WTC11 (cell line): ENCODE results near the gene MMP17. TPM values are rescaled to one million over a fixed set of nuclear protein-coding genes. Genes with fewer than 3 reads are reported as not detected.

ENCODE experiments used
- ATF1 ChIP-seq: sonication (generic); formaldehyde crosslinking; IDR thresholded peaks from 2 replicates; pipeline ENCODE4 v1.8.1; 2023; ENCODE audit warnings: mild to moderate bottlenecking, moderate library complexity, missing genetic modification reagents
- CBFB ChIP-seq: sonication (generic); formaldehyde crosslinking; IDR thresholded peaks from 2 replicates; pipeline ENCODE4 v1.8.1; 2022; ENCODE audit warnings: mild to moderate bottlenecking, low read depth, missing genetic modification reagents
- EMX1 ChIP-seq: fragments of 250-450 bp; sonication (Bioruptor Pico); IDR thresholded peaks from 2 replicates; pipeline ENCODE4 v1.8.0; 2021; ENCODE audit warnings: mild to moderate bottlenecking
- ESRRA ChIP-seq: sonication (generic); formaldehyde crosslinking; IDR thresholded peaks from 2 replicates; pipeline ENCODE4 v1.8.1; 2022; ENCODE audit warnings: mild to moderate bottlenecking, missing genetic modification reagents, borderline replicate concordance
- FOXJ3 ChIP-seq: sonication (generic); formaldehyde crosslinking; IDR thresholded peaks from 2 replicates; pipeline ENCODE4 v1.9.0; 2021; ENCODE audit warnings: missing genetic modification reagents, mild to moderate bottlenecking, borderline replicate concordance
- MYBL2 ChIP-seq: sonication (generic); formaldehyde crosslinking; IDR thresholded peaks from 2 replicates; pipeline ENCODE4 v1.8.1; 2023; ENCODE audit warnings: mild to moderate bottlenecking, moderate library complexity, missing genetic modification reagents
- NR2C2 ChIP-seq: sonication (generic); formaldehyde crosslinking; IDR thresholded peaks from 2 replicates; pipeline ENCODE4 v1.8.0; 2022; ENCODE audit warnings: mild to moderate bottlenecking, missing genetic modification reagents
- ZBTB21 ChIP-seq: sonication (generic); formaldehyde crosslinking; IDR thresholded peaks from 2 replicates; pipeline ENCODE4 v1.8.1; 2023; ENCODE audit warnings: mild to moderate bottlenecking, missing genetic modification reagents, borderline replicate concordance
- ZNF423 ChIP-seq: fragments of 250-450 bp; sonication (Bioruptor Pico); IDR thresholded peaks from 2 replicates; pipeline ENCODE4 v2.1.2; 2022; ENCODE audit warnings: mild to moderate bottlenecking, moderate library complexity
- total RNA-seq: library from RNA; stranded (reverse); gene quantifications from 3 replicates; pipeline ENCODE4 v1.2.3, GENCODE V29; 2021
- TF ChIP-seq, protein P1 (sequence below): sonication (generic); formaldehyde crosslinking; IDR thresholded peaks from 2 replicates; pipeline ENCODE4 v1.8.0; 2022; ENCODE audit warnings: mild to moderate bottlenecking, missing genetic modification reagents
- TF ChIP-seq, protein P2 (sequence below): fragments of 250-450 bp; sonication (Bioruptor Pico); IDR thresholded peaks from 2 replicates; pipeline ENCODE4 v1.8.0; 2021; ENCODE audit warnings: mild to moderate bottlenecking
- TF ChIP-seq, protein P3 (sequence below): sonication (generic); formaldehyde crosslinking; IDR thresholded peaks from 2 replicates; pipeline ENCODE4 v1.8.1; 2022; ENCODE audit warnings: low read depth, missing genetic modification reagents, borderline replicate concordance
- TF ChIP-seq, protein P4 (sequence below): sonication (generic); formaldehyde crosslinking; IDR thresholded peaks from 2 replicates; pipeline ENCODE4 v1.8.1; 2022; ENCODE audit warnings: low read depth, mild to moderate bottlenecking, moderate library complexity, missing genetic modification reagents, borderline replicate concordance
- TF ChIP-seq, protein P5 (sequence below): sonication (generic); formaldehyde crosslinking; IDR thresholded peaks from 2 replicates; pipeline ENCODE4 v1.8.0; 2022; ENCODE audit warnings: mild to moderate bottlenecking, missing genetic modification reagents
- TF ChIP-seq, protein P6 (sequence below): fragments of 250-450 bp; sonication (Bioruptor Pico); IDR thresholded peaks from 2 replicates; pipeline ENCODE4 v1.9.0; 2021; ENCODE audit warnings: mild to moderate bottlenecking, borderline replicate concordance

MMP17 gene
- total RNA-seq, 1 experiment from 2014 or later, result 67.1 TPM

DNA sequence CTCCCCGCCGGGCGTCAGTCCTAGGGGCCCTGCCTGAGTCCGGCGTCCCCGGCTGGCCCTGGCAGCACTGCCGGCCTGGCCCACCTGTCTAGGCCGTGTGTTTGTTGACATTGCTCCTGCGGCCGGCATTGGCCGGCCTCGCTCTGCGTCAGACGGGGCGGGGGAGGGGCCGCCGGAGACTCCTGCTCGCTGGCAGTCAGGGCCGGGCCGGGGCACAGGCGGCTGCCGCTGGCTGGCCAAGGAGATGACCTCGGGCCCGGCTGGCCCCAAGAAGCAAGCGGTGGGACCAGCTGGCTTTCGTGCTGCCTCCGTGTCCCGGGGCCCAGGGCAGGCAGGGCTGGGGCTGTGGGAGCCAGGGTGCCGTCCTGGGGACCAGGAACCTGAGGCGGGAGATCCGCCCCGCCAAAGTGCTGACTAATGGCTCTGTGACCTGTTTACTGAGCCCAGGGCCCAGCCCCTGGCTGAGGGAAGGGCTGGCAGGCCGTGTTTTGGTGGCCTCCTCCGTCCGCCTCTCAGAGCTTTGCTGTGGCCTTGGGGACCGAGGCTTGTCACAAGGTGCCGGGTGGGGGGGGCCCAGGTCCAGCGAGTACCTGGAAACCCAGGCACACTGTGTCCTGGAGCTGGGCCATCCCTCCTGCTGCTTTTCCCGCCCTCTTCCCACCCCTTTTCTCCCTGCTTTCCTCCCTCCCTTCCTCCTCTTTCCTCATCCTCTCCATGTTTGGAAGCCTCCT is 68.1 kb downstream of the MMP17 start (continued):
- TF ChIP-seq, protein P1, sequence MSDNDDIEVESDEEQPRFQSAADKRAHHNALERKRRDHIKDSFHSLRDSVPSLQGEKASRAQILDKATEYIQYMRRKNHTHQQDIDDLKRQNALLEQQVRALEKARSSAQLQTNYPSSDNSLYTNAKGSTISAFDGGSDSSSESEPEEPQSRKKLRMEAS, result peak; percentile 87
- no peak for TF ChIP-seq CBFB (CRISPR knock-in tag)
- no peak for TF ChIP-seq NR2C2 (CRISPR knock-in tag)
- TF ChIP-seq ZNF423 (CRISPR knock-in tag), result no peak
- TF ChIP-seq ESRRA (CRISPR knock-in tag), result no peak
- no peak for TF ChIP-seq ZBTB21 (CRISPR knock-in tag)
- TF ChIP-seq, protein P2, sequence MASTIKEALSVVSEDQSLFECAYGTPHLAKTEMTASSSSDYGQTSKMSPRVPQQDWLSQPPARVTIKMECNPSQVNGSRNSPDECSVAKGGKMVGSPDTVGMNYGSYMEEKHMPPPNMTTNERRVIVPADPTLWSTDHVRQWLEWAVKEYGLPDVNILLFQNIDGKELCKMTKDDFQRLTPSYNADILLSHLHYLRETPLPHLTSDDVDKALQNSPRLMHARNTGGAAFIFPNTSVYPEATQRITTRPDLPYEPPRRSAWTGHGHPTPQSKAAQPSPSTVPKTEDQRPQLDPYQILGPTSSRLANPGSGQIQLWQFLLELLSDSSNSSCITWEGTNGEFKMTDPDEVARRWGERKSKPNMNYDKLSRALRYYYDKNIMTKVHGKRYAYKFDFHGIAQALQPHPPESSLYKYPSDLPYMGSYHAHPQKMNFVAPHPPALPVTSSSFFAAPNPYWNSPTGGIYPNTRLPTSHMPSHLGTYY (CRISPR knock-in tag), result no peak
- TF ChIP-seq, protein P3, sequence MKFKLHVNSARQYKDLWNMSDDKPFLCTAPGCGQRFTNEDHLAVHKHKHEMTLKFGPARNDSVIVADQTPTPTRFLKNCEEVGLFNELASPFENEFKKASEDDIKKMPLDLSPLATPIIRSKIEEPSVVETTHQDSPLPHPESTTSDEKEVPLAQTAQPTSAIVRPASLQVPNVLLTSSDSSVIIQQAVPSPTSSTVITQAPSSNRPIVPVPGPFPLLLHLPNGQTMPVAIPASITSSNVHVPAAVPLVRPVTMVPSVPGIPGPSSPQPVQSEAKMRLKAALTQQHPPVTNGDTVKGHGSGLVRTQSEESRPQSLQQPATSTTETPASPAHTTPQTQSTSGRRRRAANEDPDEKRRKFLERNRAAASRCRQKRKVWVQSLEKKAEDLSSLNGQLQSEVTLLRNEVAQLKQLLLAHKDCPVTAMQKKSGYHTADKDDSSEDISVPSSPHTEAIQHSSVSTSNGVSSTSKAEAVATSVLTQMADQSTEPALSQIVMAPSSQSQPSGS (CRISPR knock-in tag), result no peak
- no peak for TF ChIP-seq FOXJ3
- TF ChIP-seq EMX1, result no peak
- TF ChIP-seq, protein P4, sequence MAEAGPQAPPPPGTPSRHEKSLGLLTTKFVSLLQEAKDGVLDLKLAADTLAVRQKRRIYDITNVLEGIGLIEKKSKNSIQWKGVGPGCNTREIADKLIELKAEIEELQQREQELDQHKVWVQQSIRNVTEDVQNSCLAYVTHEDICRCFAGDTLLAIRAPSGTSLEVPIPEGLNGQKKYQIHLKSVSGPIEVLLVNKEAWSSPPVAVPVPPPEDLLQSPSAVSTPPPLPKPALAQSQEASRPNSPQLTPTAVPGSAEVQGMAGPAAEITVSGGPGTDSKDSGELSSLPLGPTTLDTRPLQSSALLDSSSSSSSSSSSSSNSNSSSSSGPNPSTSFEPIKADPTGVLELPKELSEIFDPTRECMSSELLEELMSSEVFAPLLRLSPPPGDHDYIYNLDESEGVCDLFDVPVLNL (CRISPR knock-in tag), result no peak
- TF ChIP-seq, protein P5, sequence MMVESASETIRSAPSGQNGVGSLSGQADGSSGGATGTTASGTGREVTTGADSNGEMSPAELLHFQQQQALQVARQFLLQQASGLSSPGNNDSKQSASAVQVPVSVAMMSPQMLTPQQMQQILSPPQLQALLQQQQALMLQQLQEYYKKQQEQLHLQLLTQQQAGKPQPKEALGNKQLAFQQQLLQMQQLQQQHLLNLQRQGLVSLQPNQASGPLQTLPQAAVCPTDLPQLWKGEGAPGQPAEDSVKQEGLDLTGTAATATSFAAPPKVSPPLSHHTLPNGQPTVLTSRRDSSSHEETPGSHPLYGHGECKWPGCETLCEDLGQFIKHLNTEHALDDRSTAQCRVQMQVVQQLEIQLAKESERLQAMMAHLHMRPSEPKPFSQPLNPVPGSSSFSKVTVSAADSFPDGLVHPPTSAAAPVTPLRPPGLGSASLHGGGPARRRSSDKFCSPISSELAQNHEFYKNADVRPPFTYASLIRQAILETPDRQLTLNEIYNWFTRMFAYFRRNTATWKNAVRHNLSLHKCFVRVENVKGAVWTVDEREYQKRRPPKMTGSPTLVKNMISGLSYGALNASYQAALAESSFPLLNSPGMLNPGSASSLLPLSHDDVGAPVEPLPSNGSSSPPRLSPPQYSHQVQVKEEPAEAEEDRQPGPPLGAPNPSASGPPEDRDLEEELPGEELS (CRISPR knock-in tag), result no peak; the same call in 1 of the 2 replicates
- TF ChIP-seq, protein P6, sequence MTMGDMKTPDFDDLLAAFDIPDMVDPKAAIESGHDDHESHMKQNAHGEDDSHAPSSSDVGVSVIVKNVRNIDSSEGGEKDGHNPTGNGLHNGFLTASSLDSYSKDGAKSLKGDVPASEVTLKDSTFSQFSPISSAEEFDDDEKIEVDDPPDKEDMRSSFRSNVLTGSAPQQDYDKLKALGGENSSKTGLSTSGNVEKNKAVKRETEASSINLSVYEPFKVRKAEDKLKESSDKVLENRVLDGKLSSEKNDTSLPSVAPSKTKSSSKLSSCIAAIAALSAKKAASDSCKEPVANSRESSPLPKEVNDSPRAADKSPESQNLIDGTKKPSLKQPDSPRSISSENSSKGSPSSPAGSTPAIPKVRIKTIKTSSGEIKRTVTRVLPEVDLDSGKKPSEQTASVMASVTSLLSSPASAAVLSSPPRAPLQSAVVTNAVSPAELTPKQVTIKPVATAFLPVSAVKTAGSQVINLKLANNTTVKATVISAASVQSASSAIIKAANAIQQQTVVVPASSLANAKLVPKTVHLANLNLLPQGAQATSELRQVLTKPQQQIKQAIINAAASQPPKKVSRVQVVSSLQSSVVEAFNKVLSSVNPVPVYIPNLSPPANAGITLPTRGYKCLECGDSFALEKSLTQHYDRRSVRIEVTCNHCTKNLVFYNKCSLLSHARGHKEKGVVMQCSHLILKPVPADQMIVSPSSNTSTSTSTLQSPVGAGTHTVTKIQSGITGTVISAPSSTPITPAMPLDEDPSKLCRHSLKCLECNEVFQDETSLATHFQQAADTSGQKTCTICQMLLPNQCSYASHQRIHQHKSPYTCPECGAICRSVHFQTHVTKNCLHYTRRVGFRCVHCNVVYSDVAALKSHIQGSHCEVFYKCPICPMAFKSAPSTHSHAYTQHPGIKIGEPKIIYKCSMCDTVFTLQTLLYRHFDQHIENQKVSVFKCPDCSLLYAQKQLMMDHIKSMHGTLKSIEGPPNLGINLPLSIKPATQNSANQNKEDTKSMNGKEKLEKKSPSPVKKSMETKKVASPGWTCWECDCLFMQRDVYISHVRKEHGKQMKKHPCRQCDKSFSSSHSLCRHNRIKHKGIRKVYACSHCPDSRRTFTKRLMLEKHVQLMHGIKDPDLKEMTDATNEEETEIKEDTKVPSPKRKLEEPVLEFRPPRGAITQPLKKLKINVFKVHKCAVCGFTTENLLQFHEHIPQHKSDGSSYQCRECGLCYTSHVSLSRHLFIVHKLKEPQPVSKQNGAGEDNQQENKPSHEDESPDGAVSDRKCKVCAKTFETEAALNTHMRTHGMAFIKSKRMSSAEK (CRISPR knock-in tag), result no peak
- TF ChIP-seq MYBL2, result no peak
- no peak for TF ChIP-seq ATF1 (CRISPR knock-in tag)
